ENCODE data around the gene NR1D2. TPM values are rescaled to one million over a fixed set of nuclear protein-coding genes. Genes with fewer than 3 reads are reported as not detected.

The NR1D2 gene
- polyA plus RNA-seq, 3 donors: 4.1 to 5.4 (median 5.3) TPM

DNA sequence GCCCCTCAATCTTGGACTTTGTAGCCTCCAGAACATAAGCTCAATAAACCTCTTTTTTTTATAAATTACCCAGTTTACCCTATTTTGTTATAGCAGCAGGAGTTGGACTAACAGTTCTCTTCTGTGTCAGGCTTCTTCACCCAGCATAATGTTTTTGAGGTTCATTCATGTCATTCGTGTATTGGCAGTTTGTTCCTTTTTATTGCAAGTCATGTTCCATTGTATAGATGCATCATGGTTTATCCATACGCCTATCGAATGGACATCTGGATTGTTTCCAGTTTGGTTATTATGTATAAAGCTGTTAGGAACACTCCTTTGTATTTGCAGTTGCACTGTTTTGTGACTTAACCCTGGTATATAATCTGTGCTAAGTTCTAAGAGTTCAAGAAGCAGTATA lies 39.8 kb downstream of the NR1D2 start:
- Mint-ChIP-seq H3K27me3 (ENCODE audit: low read depth in 3 of 3) (peaks cover 0 to 2% (median 0%) of the 10 kb centered on the region in 3 donors), H3K4me1 (peaks cover 18% of the 10 kb centered on the region), H3K36me3 (peaks cover 0 to 2% of the 10 kb centered on the region in 2 donors), H3K9me3 (peaks cover 0 to 11% (median 4%) of the 10 kb centered on the region in 7 donors), H3K4me3 (no peak overlapping the region), H3K27ac (no peak overlapping the region)
- no peak for DNase-seq
- 90% methylated on average over 3 of the region's 3 CpGs for WGBS (ENCODE audit: insufficient coverage)
- no peak overlapping the region for H3K4me2 ChIP-seq (replicated peaks; ENCODE audit: extremely low read depth, low read length, poor library complexity, severe bottlenecking)
- no peak overlapping the region for H3K4me3 ChIP-seq (replicated peaks in 1 of 3; ENCODE audit: low read depth in 2 of 3, low read length in 3 of 3)
- peaks cover 7 to 8% of the 10 kb centered on the region in 2 donors for H3K4me1 ChIP-seq (ENCODE audit: control insufficient read depth in 1 of 2, insufficient read depth in 2 of 2, low read length in 2 of 2)
- intact Hi-C loops (cut with micrococcal nuclease): no loop called here
- H3K9ac ChIP-seq (ENCODE audit: insufficient read depth, low read length, poor library complexity, severe bottlenecking): no peak overlapping the region
- H4K20me1 ChIP-seq (ENCODE audit: insufficient read depth, low read length): no peaks in the 10 kb centered on the region
- no peak overlapping the region for H3K27ac ChIP-seq (ENCODE audit: low read depth in 1 of 2, low read length in 2 of 2)
- H3K9me3 ChIP-seq (replicated peaks in 1 of 2; ENCODE audit: control insufficient read depth in 1 of 2, insufficient read depth in 1 of 2, low read length in 2 of 2): peaks cover 0 to 6% of the 10 kb centered on the region in 2 donors
- TF ChIP-seq, protein P1, sequence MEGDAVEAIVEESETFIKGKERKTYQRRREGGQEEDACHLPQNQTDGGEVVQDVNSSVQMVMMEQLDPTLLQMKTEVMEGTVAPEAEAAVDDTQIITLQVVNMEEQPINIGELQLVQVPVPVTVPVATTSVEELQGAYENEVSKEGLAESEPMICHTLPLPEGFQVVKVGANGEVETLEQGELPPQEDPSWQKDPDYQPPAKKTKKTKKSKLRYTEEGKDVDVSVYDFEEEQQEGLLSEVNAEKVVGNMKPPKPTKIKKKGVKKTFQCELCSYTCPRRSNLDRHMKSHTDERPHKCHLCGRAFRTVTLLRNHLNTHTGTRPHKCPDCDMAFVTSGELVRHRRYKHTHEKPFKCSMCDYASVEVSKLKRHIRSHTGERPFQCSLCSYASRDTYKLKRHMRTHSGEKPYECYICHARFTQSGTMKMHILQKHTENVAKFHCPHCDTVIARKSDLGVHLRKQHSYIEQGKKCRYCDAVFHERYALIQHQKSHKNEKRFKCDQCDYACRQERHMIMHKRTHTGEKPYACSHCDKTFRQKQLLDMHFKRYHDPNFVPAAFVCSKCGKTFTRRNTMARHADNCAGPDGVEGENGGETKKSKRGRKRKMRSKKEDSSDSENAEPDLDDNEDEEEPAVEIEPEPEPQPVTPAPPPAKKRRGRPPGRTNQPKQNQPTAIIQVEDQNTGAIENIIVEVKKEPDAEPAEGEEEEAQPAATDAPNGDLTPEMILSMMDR (IDR thresholded peaks at IDR 0.05): no peak
- no peaks in the 10 kb centered on the region for H3K79me2 ChIP-seq (ENCODE audit: insufficient read depth, low read length)
- no peaks in the 10 kb centered on the region for H3K36me3 ChIP-seq (replicated peaks in 1 of 2; ENCODE audit: control insufficient read depth in 1 of 2, insufficient read depth in 2 of 2, low read length in 2 of 2)
- no peaks in the 10 kb centered on the region for H3K27me3 ChIP-seq (ENCODE audit: control insufficient read depth in 2 of 2, insufficient read depth in 2 of 2, low read length in 2 of 2)
- H2AFZ ChIP-seq (ENCODE audit: insufficient read depth, low read depth, low read length, poor library complexity, severe bottlenecking): no peak overlapping the region

DNA sequence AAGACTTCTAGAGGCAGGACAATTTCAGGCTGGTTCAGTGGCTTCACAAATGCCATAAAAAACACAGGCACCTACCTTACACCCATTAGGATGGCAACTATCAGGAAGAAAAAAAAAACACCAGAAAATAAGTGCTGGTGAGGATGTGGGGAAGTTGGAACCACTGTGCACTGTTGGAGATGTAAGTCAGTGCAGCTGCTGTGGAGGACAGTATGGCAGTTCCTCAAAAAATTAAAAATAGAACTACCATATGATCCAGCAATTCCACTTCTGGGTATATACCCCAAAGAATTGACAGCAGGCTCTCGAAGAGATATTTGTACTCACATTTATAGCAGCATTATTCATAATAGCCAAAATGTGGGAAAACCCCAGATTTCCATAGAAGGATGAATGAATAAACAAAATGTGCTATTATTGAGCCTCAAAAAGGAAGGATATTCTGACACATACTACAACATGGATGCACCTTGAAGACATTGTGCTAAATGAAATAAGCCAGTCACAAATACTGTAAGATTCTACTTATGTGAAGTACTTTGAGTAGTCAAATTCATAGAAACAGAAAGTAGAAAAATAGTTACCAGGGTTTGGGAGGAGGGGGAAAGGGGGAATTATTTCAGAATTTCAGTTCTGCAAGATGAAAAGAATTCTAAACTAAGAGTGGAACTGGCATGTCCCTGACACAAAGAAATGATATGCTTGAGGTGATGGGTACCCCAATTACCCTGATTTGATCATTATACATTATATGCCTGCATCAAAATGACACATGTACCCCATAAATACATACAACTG lies 40.9 kb downstream of the NR1D2 start:
- no peaks in the 10 kb centered on the region for H3K79me2 ChIP-seq (ENCODE audit: insufficient read depth, low read length)
- H3K9me3 Mint-ChIP-seq: peaks cover 0 to 11% (median 4%) of the 10 kb centered on the region in 7 donors
- TF ChIP-seq, protein P1 (IDR thresholded peaks at IDR 0.05): no peak
- peak overlapping the region in 1 of 7 donors; percentile 50 for H3K27ac Mint-ChIP-seq
- no peak overlapping the region for H3K4me3 Mint-ChIP-seq
- no peak overlapping the region for H3K4me2 ChIP-seq (replicated peaks; ENCODE audit: extremely low read depth, low read length, poor library complexity, severe bottlenecking)
- intact Hi-C loops (cut with micrococcal nuclease): no loop called here
- H3K36me3 Mint-ChIP-seq: peaks cover 0 to 2% of the 10 kb centered on the region in 2 donors
- no CpG with 5 or more reads among the region's 1 CpG for WGBS (ENCODE audit: insufficient coverage)
- H3K27me3 ChIP-seq (ENCODE audit: control insufficient read depth in 2 of 2, insufficient read depth in 2 of 2, low read length in 2 of 2): no peaks in the 10 kb centered on the region
- no peak overlapping the region for H3K9ac ChIP-seq (ENCODE audit: insufficient read depth, low read length, poor library complexity, severe bottlenecking)
- peak in 1 of 3 donors; percentile 53 for DNase-seq
- peaks cover 0 to 2% (median 0%) of the 10 kb centered on the region in 3 donors for H3K27me3 Mint-ChIP-seq (ENCODE audit: low read depth in 3 of 3)
- peaks cover 0 to 6% of the 10 kb centered on the region in 2 donors for H3K9me3 ChIP-seq (replicated peaks in 1 of 2; ENCODE audit: control insufficient read depth in 1 of 2, insufficient read depth in 1 of 2, low read length in 2 of 2)
- no peak overlapping the region for H3K4me3 ChIP-seq (replicated peaks in 1 of 3; ENCODE audit: low read depth in 2 of 3, low read length in 3 of 3)
- no peaks in the 10 kb centered on the region for H3K36me3 ChIP-seq (replicated peaks in 1 of 2; ENCODE audit: control insufficient read depth in 1 of 2, insufficient read depth in 2 of 2, low read length in 2 of 2)
- H2AFZ ChIP-seq (ENCODE audit: insufficient read depth, low read depth, low read length, poor library complexity, severe bottlenecking): no peak overlapping the region
- peaks cover 19% of the 10 kb centered on the region for H3K4me1 Mint-ChIP-seq
- H3K27ac ChIP-seq (ENCODE audit: low read depth in 1 of 2, low read length in 2 of 2): no peak overlapping the region
- H3K4me1 ChIP-seq (ENCODE audit: control insufficient read depth in 1 of 2, insufficient read depth in 2 of 2, low read length in 2 of 2): peaks cover 7 to 8% of the 10 kb centered on the region in 2 donors
- H4K20me1 ChIP-seq (ENCODE audit: insufficient read depth, low read length): no peaks in the 10 kb centered on the region
